Stomach (tissue), 4 donors: Measurements from ENCODE around the gene FLYWCH2.
A peak's percentile ranks its signal among the peaks of the same experiment; 100 is the strongest.

Experiments used
- POLR2AphosphoS5 ChIP-seq, 3 donors: sonication (generic); formaldehyde crosslinking; IDR thresholded peaks; one replicate each; pipeline ENCODE4 v1.6.1; 2016; ENCODE audit warnings: antibody characterized with exemption in 3 of 3
- TF ChIP-seq, protein P1 (sequence below), 7 experiments: fragments of 450-650 bp in 4 of 7; fragments of 200-600 bp in 3 of 7; sonication (generic) in 3 of 7; IDR thresholded peaks; one replicate each; pipeline ENCODE4 v1.5.1; 2016 to 2019; ENCODE audit warnings: antibody characterized with exemption in 7 of 7, control low read depth in 2 of 7, mild to moderate bottlenecking in 1 of 7

DNA sequence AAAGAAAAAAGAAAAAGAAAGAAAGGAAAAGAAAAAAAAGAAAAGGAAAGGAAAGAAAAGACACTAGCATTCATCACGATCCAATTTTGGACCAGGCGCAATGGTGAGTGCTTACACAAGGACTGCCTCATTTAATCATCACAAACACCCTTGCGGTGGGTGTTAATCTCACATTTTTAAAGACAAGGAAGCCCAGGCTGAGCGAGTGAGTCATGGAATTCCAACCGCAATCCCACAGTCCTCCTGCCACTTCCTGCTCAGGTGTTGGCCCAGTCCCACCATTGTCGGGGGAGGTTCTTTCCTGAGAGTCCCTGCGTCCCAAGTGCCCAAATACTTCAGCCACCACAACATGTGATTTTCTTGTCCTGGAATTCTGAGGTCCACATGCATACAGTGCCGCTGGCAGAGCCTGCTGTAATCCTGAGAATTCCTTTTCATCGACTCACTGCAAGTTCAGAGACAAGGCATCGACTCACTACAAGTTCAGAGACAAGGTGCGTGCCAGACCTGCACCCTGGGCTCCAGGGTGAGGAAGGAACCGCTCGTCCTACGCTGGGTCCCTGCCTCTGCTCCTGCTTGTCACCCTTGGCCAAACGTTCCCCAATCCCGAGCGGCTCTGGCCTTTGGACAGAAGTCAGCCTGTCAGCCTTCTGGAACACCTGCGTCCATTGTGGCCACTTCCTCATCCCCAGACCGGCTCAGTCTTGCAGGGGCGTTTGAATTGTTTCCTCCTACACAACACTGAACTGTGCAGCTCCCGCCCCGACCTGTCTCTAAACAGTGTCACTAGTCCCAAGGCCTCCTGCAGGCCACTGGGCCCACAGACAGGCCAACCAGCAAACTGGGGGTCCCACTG, 47.1 kb upstream of the FLYWCH2 start:
- TF ChIP-seq, protein P1, sequence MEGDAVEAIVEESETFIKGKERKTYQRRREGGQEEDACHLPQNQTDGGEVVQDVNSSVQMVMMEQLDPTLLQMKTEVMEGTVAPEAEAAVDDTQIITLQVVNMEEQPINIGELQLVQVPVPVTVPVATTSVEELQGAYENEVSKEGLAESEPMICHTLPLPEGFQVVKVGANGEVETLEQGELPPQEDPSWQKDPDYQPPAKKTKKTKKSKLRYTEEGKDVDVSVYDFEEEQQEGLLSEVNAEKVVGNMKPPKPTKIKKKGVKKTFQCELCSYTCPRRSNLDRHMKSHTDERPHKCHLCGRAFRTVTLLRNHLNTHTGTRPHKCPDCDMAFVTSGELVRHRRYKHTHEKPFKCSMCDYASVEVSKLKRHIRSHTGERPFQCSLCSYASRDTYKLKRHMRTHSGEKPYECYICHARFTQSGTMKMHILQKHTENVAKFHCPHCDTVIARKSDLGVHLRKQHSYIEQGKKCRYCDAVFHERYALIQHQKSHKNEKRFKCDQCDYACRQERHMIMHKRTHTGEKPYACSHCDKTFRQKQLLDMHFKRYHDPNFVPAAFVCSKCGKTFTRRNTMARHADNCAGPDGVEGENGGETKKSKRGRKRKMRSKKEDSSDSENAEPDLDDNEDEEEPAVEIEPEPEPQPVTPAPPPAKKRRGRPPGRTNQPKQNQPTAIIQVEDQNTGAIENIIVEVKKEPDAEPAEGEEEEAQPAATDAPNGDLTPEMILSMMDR (IDR thresholded peaks at IDR 0.05), result no peak
- TF ChIP-seq POLR2AphosphoS5 (IDR thresholded peaks at IDR 0.05), result peak in 2 of 3 donors; percentile 82 to 86
